HEK293 (cell line): ENCODE measurements around the gene IST1.
A peak's percentile ranks its signal among the peaks of the same experiment; 100 is the strongest.
"Not testable (repeated sequence)": the region's sequence is repeated elsewhere in the genome, so short reads cannot be mapped to it uniquely, and the experiment has no call there.

Experiments used
- CTCF ChIA-PET: fragments of 350-600 bp; formaldehyde crosslinking; extraction: SDS; loops from one replicate; lab custom pipeline; 2021; ENCODE audit warnings: antibody characterized with exemption; lab: Yijun Ruan, JAX
- POLR2A ChIA-PET: fragments of 300-600 bp; formaldehyde crosslinking; extraction: SDS; loops from one replicate; lab custom pipeline; 2020; ENCODE audit warnings: antibody characterized with exemption, inconsistent platforms; lab: Yijun Ruan, JAX
- H3K27ac ChIP-seq: fragments of 200-500 bp; sonication (Bioruptor generic); 2 replicates; pipeline ENCODE4 v1.5.1; 2014; ENCODE audit warnings: low read depth, low read length, control low read depth, inconsistent platforms; ENCODE audit errors: extremely low read depth
- H3K36me3 ChIP-seq, 2 experiments: fragments of 200-500 bp in 1 of 2; sonication (Bioruptor generic) in 1 of 2; 1 replicate in 1 of 2; 2 replicates in 1 of 2; pipeline ENCODE4 v1.5.1; 2014 to 2017; ENCODE audit warnings: inconsistent platforms in 2 of 2, low read length in 2 of 2; ENCODE audit not compliant: control insufficient read depth in 2 of 2, insufficient read depth in 1 of 2
- H3K4me1 ChIP-seq: fragments of 200-500 bp; sonication (Bioruptor generic); 2 replicates; pipeline ENCODE4 v1.5.1; 2014; ENCODE audit warnings: mild to moderate bottlenecking, low read length, inconsistent platforms; ENCODE audit not compliant: control insufficient read depth, insufficient read depth
- H3K4me3 ChIP-seq: 2 replicates; pipeline ENCODE4 v1.5.1; 2011; ENCODE audit warnings: low read depth, mild to moderate bottlenecking, control low read depth, low read length, moderate library complexity
- H3K9me3 ChIP-seq: fragments of 200-500 bp; sonication (Bioruptor generic); 2 replicates; pipeline ENCODE4 v1.5.1; 2014; ENCODE audit warnings: low read depth, low read length, inconsistent platforms; ENCODE audit not compliant: control insufficient read depth, insufficient read depth
- ELK4 ChIP-seq: IDR thresholded peaks from 2 replicates; pipeline ENCODE4 v1.6.1; 2011; ENCODE audit warnings: mild to moderate bottlenecking, low read depth, low read length, borderline replicate concordance
- GLI2 ChIP-seq: fragments of 450-650 bp; formaldehyde crosslinking; IDR thresholded peaks from 2 replicates; pipeline ENCODE4; 2017; ENCODE audit warnings: missing biosample characterization, missing genetic modification characterization, low read depth, borderline replicate concordance
- HOXA7 ChIP-seq: sonication (generic); formaldehyde crosslinking; IDR thresholded peaks from 2 replicates; pipeline ENCODE4 v1.8.1; 2022; ENCODE audit warnings: missing genetic modification reagents, borderline replicate concordance
- HOXC10 ChIP-seq: sonication (generic); formaldehyde crosslinking; IDR thresholded peaks from 2 replicates; pipeline ENCODE4 v1.8.1; 2023; ENCODE audit warnings: mild to moderate bottlenecking, missing genetic modification reagents
- KLF1 ChIP-seq: fragments of 450-650 bp; formaldehyde crosslinking; IDR thresholded peaks from 2 replicates; pipeline ENCODE4 v1.5.1; 2016; ENCODE audit warnings: missing biosample characterization, missing genetic modification characterization
- SALL2 ChIP-seq: fragments of 450-650 bp; formaldehyde crosslinking; IDR thresholded peaks from 2 replicates; pipeline ENCODE4 v1.5.0; 2017; ENCODE audit warnings: missing biosample characterization, mild to moderate bottlenecking, missing genetic modification characterization, borderline replicate concordance
- SP7 ChIP-seq: fragments of 450-650 bp; formaldehyde crosslinking; IDR thresholded peaks from 2 replicates; pipeline ENCODE4 v1.5.1; 2016; ENCODE audit warnings: missing biosample characterization, missing genetic modification characterization
- ZFHX2 ChIP-seq: fragments of 450-650 bp; formaldehyde crosslinking; conservative IDR thresholded peaks from 2 replicates; pipeline ENCODE4 v1.5.1; 2016; ENCODE audit warnings: missing biosample characterization, missing genetic modification characterization
- ZNF121 ChIP-seq: fragments of 450-650 bp; formaldehyde crosslinking; IDR thresholded peaks from 2 replicates; pipeline ENCODE4 v1.5.1; 2016; ENCODE audit warnings: missing biosample characterization, missing genetic modification characterization
- ZNF133 ChIP-seq: fragments of 450-650 bp; formaldehyde crosslinking; IDR thresholded peaks from 2 replicates; pipeline ENCODE4 v1.5.1; 2016; ENCODE audit warnings: missing biosample characterization, missing genetic modification characterization
- ZNF19 ChIP-seq: fragments of 450-650 bp; formaldehyde crosslinking; IDR thresholded peaks from 2 replicates; pipeline ENCODE4; 2016; ENCODE audit warnings: missing biosample characterization, missing genetic modification characterization, low read depth
- ZNF274 ChIP-seq, 2 experiments: fragments of 200-500 bp in 1 of 2; fragments of 450-650 bp in 1 of 2; sonication (Bioruptor generic) in 1 of 2; formaldehyde crosslinking in 1 of 2; IDR thresholded peaks; 2 replicates each; pipeline versions ENCODE4 v1.5.1 to v1.6.1; 2014 to 2016; ENCODE audit warnings: borderline replicate concordance in 1 of 2, inconsistent platforms in 1 of 2, low read length in 1 of 2, missing biosample characterization in 1 of 2, missing genetic modification characterization in 1 of 2
- ZNF302 ChIP-seq: fragments of 450-650 bp; formaldehyde crosslinking; IDR thresholded peaks from 2 replicates; pipeline ENCODE4 v1.5.1; 2016; ENCODE audit warnings: missing biosample characterization, missing genetic modification characterization, low read depth
- ZNF585B ChIP-seq: fragments of 450-650 bp; formaldehyde crosslinking; IDR thresholded peaks from 2 replicates; pipeline ENCODE4 v1.5.1; 2016; ENCODE audit warnings: missing biosample characterization, missing genetic modification characterization
- ZNF610 ChIP-seq: fragments of 450-650 bp; formaldehyde crosslinking; IDR thresholded peaks from 2 replicates; pipeline ENCODE4 v1.5.1; 2016; ENCODE audit warnings: missing biosample characterization, missing genetic modification characterization, borderline replicate concordance
- ZNF639 ChIP-seq: fragments of 450-650 bp; formaldehyde crosslinking; IDR thresholded peaks from 2 replicates; pipeline ENCODE4 v1.5.1; 2016; ENCODE audit warnings: missing biosample characterization, missing genetic modification characterization
- ZSCAN16 ChIP-seq: fragments of 450-650 bp; formaldehyde crosslinking; IDR thresholded peaks from 2 replicates; pipeline ENCODE4 v1.5.1; 2016; ENCODE audit warnings: missing biosample characterization, missing genetic modification characterization
- TF ChIP-seq, protein P1 (sequence below): fragments of 450-650 bp; formaldehyde crosslinking; IDR thresholded peaks from 2 replicates; pipeline ENCODE4 v1.5.1; 2016; ENCODE audit warnings: missing biosample characterization, missing genetic modification characterization, borderline replicate concordance

The IST1 gene

GRCh38 chr16:71903608-71904007, 8.3 kb downstream of the IST1 start:
- Histone ChIP-seq H3K4me3 (no peak overlapping the region), H3K36me3 (peaks cover 8 to 9% of the 10 kb centered on the region in 2 experiments; a peak in 2 of 3 replicates), H3K27ac (no peak overlapping the region), H3K4me1 (peaks cover 4% of the 10 kb centered on the region; the same call in 1 of the 2 replicates), H3K9me3 (no peaks in the 10 kb centered on the region)
- ChIA-PET POLR2A (interaction anchor here (1.2 kb wide), 1 partner anchor 19 kb away, joined by 3 read pairs; the partner anchor contains the start of gene ZNF821), CTCF (interaction anchor here (0.6 to 1.2 kb wide), 2 partner anchors 58 to 147 kb away, joined by 3 to 4 read pairs; no protein-coding TSS in a partner anchor)
- TF ChIP-seq HOXA7 (CRISPR knock-in tag) = no peak
- no peak for TF ChIP-seq HOXC10 (CRISPR knock-in tag)
- TF ChIP-seq ZSCAN16 (tag by site-specific recombination) = 0 out of 2 replicates have a peak, but pooled peaks have one; percentile 17
- no peak for TF ChIP-seq KLF1 (tag by site-specific recombination)

- Histone ChIP-seq H3K36me3 (peaks cover 8 to 9% of the 10 kb centered on the region in 2 experiments; a peak in 2 of 3 replicates), H3K27ac (no peak overlapping the region), H3K9me3 (no peaks in the 10 kb centered on the region), H3K4me3 (no peak overlapping the region), H3K4me1 (peaks cover 4% of the 10 kb centered on the region; the same call in 1 of the 2 replicates)
- ChIA-PET POLR2A (interaction anchor here (1.0 kb wide), 1 partner anchor 9 kb away, joined by 4 read pairs; the partner anchor contains the start of gene IST1), CTCF (interaction anchor here (0.6 kb wide), 1 partner anchor 146 kb away, joined by 3 read pairs; no protein-coding TSS in a partner anchor)
- TF ChIP-seq ZNF121 (peak; percentile 81), SALL2 (tag by site-specific recombination) (no peak)
Observed at GRCh38 chr16:71904239-71904638, 8.9 kb downstream of the IST1 start.

GRCh38 chr16:71905765-71906164, 10.4 kb downstream of the IST1 start:
- CTCF ChIA-PET, H3K4me3 ChIP-seq, H3K4me1 ChIP-seq, H3K27ac ChIP-seq, H3K36me3 ChIP-seq, H3K9me3 ChIP-seq, POLR2A ChIA-PET: not testable (repeated sequence)

DNA sequence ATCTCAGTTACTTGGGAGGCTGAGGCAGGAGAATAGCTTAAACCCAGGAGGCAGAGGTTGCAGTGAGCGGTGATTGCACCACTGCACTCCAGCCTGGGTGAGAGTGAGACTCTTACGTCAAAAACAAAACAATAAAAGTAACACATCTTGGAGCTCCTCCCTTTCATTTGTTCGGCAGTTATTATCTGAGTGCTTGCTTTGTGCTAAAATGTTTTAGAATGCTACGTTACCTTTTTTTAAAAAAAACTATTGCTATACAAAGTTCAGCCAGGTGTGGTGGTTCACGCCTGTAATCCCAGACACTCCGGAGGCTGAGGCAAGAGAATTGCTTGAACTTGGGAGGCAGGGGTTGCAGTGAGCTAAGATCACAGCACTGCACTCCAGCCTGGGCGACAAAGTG, 15.8 kb downstream of the IST1 start:
- ChIA-PET POLR2A (interaction anchor here (0.5 to 0.6 kb wide), 2 partner anchors 14 to 1176 kb away, joined by 3 to 5 read pairs; no protein-coding TSS in a partner anchor), CTCF (interaction anchor here (1.4 to 1.9 kb wide), 2 partner anchors 9 to 28 kb away, joined by 4 to 7 read pairs; no protein-coding TSS in a partner anchor)
- no peak overlapping the region for H3K4me3 ChIP-seq
- peaks cover 7 to 18% of the 10 kb centered on the region in 2 experiments; a peak in 2 of 3 replicates for H3K36me3 ChIP-seq
- H3K4me1 ChIP-seq = no peaks in the 10 kb centered on the region
- H3K27ac ChIP-seq = no peak overlapping the region
- TF ChIP-seq ZNF274 (IDR thresholded peaks at IDR 0.05; ENCODE audit: low read length) = no peak
- no peak for TF ChIP-seq ZNF274 (tag by site-specific recombination; IDR thresholded peaks at IDR 0.05; ENCODE audit: borderline replicate concordance)
- TF ChIP-seq SP7 (tag by site-specific recombination) = no peak
- TF ChIP-seq ELK4 = no peak
- no peak for TF ChIP-seq ZFHX2 (tag by site-specific recombination)
- TF ChIP-seq, protein P1, sequence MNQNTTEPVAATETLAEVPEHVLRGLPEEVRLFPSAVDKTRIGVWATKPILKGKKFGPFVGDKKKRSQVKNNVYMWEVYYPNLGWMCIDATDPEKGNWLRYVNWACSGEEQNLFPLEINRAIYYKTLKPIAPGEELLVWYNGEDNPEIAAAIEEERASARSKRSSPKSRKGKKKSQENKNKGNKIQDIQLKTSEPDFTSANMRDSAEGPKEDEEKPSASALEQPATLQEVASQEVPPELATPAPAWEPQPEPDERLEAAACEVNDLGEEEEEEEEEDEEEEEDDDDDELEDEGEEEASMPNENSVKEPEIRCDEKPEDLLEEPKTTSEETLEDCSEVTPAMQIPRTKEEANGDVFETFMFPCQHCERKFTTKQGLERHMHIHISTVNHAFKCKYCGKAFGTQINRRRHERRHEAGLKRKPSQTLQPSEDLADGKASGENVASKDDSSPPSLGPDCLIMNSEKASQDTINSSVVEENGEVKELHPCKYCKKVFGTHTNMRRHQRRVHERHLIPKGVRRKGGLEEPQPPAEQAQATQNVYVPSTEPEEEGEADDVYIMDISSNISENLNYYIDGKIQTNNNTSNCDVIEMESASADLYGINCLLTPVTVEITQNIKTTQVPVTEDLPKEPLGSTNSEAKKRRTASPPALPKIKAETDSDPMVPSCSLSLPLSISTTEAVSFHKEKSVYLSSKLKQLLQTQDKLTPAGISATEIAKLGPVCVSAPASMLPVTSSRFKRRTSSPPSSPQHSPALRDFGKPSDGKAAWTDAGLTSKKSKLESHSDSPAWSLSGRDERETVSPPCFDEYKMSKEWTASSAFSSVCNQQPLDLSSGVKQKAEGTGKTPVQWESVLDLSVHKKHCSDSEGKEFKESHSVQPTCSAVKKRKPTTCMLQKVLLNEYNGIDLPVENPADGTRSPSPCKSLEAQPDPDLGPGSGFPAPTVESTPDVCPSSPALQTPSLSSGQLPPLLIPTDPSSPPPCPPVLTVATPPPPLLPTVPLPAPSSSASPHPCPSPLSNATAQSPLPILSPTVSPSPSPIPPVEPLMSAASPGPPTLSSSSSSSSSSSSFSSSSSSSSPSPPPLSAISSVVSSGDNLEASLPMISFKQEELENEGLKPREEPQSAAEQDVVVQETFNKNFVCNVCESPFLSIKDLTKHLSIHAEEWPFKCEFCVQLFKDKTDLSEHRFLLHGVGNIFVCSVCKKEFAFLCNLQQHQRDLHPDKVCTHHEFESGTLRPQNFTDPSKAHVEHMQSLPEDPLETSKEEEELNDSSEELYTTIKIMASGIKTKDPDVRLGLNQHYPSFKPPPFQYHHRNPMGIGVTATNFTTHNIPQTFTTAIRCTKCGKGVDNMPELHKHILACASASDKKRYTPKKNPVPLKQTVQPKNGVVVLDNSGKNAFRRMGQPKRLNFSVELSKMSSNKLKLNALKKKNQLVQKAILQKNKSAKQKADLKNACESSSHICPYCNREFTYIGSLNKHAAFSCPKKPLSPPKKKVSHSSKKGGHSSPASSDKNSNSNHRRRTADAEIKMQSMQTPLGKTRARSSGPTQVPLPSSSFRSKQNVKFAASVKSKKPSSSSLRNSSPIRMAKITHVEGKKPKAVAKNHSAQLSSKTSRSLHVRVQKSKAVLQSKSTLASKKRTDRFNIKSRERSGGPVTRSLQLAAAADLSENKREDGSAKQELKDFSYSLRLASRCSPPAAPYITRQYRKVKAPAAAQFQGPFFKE = no peak
- no peak for TF ChIP-seq ZNF19 (tag by site-specific recombination)
- TF ChIP-seq ZNF302 (tag by site-specific recombination) = no peak
- TF ChIP-seq ZNF610 = no peak
- TF ChIP-seq ZNF133 (tag by site-specific recombination) = no peak
- no peak for TF ChIP-seq GLI2
- no peak for TF ChIP-seq ZNF585B (tag by site-specific recombination)
- TF ChIP-seq ZNF639 = no peak
- no peaks in the 10 kb centered on the region for H3K9me3 ChIP-seq
